Measurements from ENCODE around the gene FAM200B. TPM values are rescaled to one million over a fixed set of nuclear protein-coding genes. Genes with fewer than 3 reads are reported as not detected.

Gene FAM200B
- total and polyA plus RNA-seq, 2 of the 4 experiments (the other 2 are of a cell fraction) = 16.7 to 18.5 TPM

DNA sequence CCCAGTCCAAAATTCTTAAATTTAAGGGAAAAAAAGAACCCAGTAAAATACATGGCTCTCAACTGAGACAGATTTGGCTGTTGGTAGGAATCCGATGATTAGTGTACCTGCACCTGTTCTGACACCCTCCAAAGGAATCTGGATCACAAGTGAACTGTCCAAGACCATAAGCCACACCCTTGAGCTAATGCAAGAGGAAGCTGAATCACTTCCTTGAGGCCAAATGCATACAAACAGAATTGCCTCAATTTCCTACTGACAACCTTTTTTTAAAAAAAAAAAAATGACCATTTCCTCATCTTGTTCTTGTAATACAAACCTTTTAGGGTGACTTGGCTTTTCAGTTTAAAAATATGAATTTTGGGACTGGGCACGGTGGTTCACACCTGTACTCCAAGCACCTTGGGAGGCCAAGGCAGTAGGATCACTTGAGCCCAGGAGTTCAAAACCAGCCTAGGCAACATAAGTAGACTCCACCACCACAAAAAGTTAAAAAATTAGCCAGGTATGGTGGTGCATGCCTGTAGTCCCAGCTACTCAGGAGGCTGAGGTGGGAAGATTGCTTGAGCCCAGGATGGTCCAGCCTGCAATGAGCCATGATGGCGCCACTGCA is 15.8 kb upstream of the FAM200B start:
- Histone ChIP-seq H3K36me3 (ENCODE audit: control insufficient read depth, insufficient read depth, low read length) (0 out of 2 replicates have a peak, but pooled peaks cover 1% of the 10 kb centered on the region), H3K27me3 (ENCODE audit: control insufficient read depth, insufficient read depth, low read length) (no peaks in the 10 kb centered on the region), H4K8ac (ENCODE audit: low read depth in 2 of 2, low read length in 2 of 2) (no peak overlapping the region; a peak in 1 of 4 replicates), H3K14ac (replicated peaks; ENCODE audit: low read depth, low read length) (no peak overlapping the region; the same call in 1 of the 2 replicates), H4K91ac (ENCODE audit: insufficient read depth, low read depth, low read length) (peak overlapping the region; percentile 13; the same call in 1 of the 2 replicates), H3K4me3 (ENCODE audit: insufficient read depth, low read depth, low read length) (no peak overlapping the region), H2BK5ac (ENCODE audit: low read depth, low read length, poor library complexity, severe bottlenecking) (peak overlapping the region; percentile 15), H3K56ac (ENCODE audit: extremely low read depth, insufficient read depth, low read length) (no peak overlapping the region), H2BK15ac (ENCODE audit: low read depth, low read length) (no peak overlapping the region), H3K79me1 (ENCODE audit: low read depth in 1 of 2, low read length in 2 of 2) (peaks cover 15 to 44% of the 10 kb centered on the region in 2 experiments; a peak in 3 of 4 replicates), H4K5ac (ENCODE audit: low read depth, low read length) (no peak overlapping the region), H2BK120ac (ENCODE audit: low read depth, low read length) (peak overlapping the region; percentile 19; the same call in 1 of the 2 replicates), H3K4ac (ENCODE audit: low read depth, low read length) (peak overlapping the region; percentile 7; the same call in 1 of the 2 replicates), H2AFZ (replicated peaks; ENCODE audit: low read length, poor library complexity) (peak overlapping the region; percentile 37), H3K27ac (ENCODE audit: insufficient read depth, low read length) (no peak overlapping the region), H3K4me1 (ENCODE audit: control insufficient read depth, insufficient read depth, low read length) (peaks cover 5% of the 10 kb centered on the region; the same call in 1 of the 2 replicates), H2AK9ac (replicated peaks; ENCODE audit: low read depth, low read length, poor library complexity) (no peak overlapping the region), H3K18ac (ENCODE audit: low read depth, low read length) (no peak overlapping the region), H3K9me1 (ENCODE audit: insufficient read depth, low read length) (peaks cover 9% of the 10 kb centered on the region; the same call in 1 of the 2 replicates), H3K9me3 (ENCODE audit: control insufficient read depth, insufficient read depth, low read length) (no peaks in the 10 kb centered on the region), H3K23ac (ENCODE audit: low read depth, low read length) (peak overlapping the region; percentile 31; the same call in 1 of the 2 replicates), H3K9ac (ENCODE audit: low read depth, low read length) (no peak overlapping the region), H3K4me2 (ENCODE audit: low read depth, low read length) (no peak overlapping the region), H4K20me1 (ENCODE audit: insufficient read depth, low read length) (no peaks in the 10 kb centered on the region), H2AK5ac (ENCODE audit: low read depth, low read length) (no peak overlapping the region), H2BK20ac (ENCODE audit: low read depth, low read length) (no peak overlapping the region)
- ATAC-seq (ENCODE audit: low read depth) = no peak
- CTCF ChIA-PET = no interaction called here
- in situ Hi-C loops (cut with MboI; ENCODE audit: low sequenced_read_pairs) = no loop called here
- DNase-seq = peak; percentile 58
- no CpG with 5 or more reads among the region's 3 CpGs for WGBS, 2 experiments (ENCODE audit: extremely low coverage in 2 of 2, insufficient read length in 1 of 2)
- intact Hi-C loops (cut with micrococcal nuclease) = no loop called here
- BruUV-seq (replicated peaks) = no TSS peak
- dilution Hi-C loops (cut with HindIII; ENCODE audit: low sequenced_read_pairs, unreplicated experiment) = no loop called here
- POLR2A ChIA-PET (ENCODE audit: unreplicated experiment) = no interaction called here
- no peak for TF ChIP-seq FOS (IDR thresholded peaks at IDR 0.05; ENCODE audit: low read depth, low read length)
- TF ChIP-seq CEBPB (IDR thresholded peaks at IDR 0.05; ENCODE audit: low read depth, low read length) = peak; percentile 21; the same call in 1 of the 2 replicates

Measured in IMR-90 (cell line).